SU-DHL-6 (cell line): ENCODE results near the gene SLC6A12.

Experiments used
- CTCF ChIP-seq: fragments of 200-600 bp; sonication (generic); IDR thresholded peaks from one replicate; pipeline ENCODE4 v1.5.1; 2017; ENCODE audit warnings: antibody characterized with exemption, mild to moderate bottlenecking, low read length, moderate library complexity; ENCODE audit not compliant: insufficient read depth, poor library complexity, severe bottlenecking
- EZH2phosphoT487 ChIP-seq: fragments of 200-600 bp; sonication (generic), shearing (Covaris generic); conservative IDR thresholded peaks from 2 replicates; pipeline ENCODE4 v1.6.1; 2018; ENCODE audit warnings: mild to moderate bottlenecking, antibody characterized with exemption, low read length, moderate library complexity, mixed read lengths

- TF ChIP-seq CTCF (no peak), EZH2phosphoT487 (no peak)
Measured at GRCh38 chr12:181921-182320, 32.0 kb downstream of the SLC6A12 start.
